K562 (cell line): ENCODE data around the gene STX1B. TPM values are rescaled to one million over a fixed set of nuclear protein-coding genes. Genes with fewer than 3 reads are reported as not detected.
A peak's percentile ranks its signal among the peaks of the same experiment; 100 is the strongest.

Experiments used
- ATAC-seq: fragments of 200-7000 bp; cut with Tn5 transposase; 3 replicates; pipeline ENCODE4 v1.9.1; 2020; ENCODE audit warnings: moderate library complexity
- BruUV-seq: library from RNA; stranded (reverse); fragments of 400-500 nt; replicated peaks from 2 replicates; lab custom pipeline; 2021; lab: Mats Ljungman, UMichigan
- CTCF ChIA-PET: fragments of 300-600 bp; formaldehyde crosslinking; extraction: SDS; loops from one replicate; lab custom pipeline; 2021; ENCODE audit warnings: low intra/inter-chr PET ratio; lab: Yijun Ruan, JAX
- POLR2A ChIA-PET: fragments of 300-600, 350-650 bp; sonication (Branson Sonifier 250); formaldehyde crosslinking; extraction: SDS; loops from one replicate; lab custom pipeline; 2021; ENCODE audit warnings: antibody characterized with exemption, inconsistent platforms; lab: Yijun Ruan, JAX
- DNase-seq, 4 experiments: peaks; one replicate each; pipeline versions ENCODE4 v3.0.0 to v3.0.0-alpha.2; 2011 to 2018; ENCODE audit warnings: low spot score in 3 of 4, mixed read lengths in 3 of 4; ENCODE audit errors: extremely low read depth in 1 of 4
- FAIRE-seq: peaks from 2 replicates; lab custom pipeline; 2011; peaks lifted over from hg19 to GRCh38; lab: Jason Lieb, UNC
- H2AFZ ChIP-seq: 2 replicates; pipeline ENCODE4 v1.6.0; 2011; ENCODE audit warnings: low read depth, low read length, control low read depth, inconsistent platforms
- H3K27ac ChIP-seq: fragments of 200-600 bp; 3 replicates; pipeline ENCODE4 v1.8.0; 2011; ENCODE audit warnings: low read depth, mild to moderate bottlenecking, control low read depth, inconsistent platforms, low read length, moderate library complexity, mixed read lengths; ENCODE audit errors: extremely low read depth
- H3K27me3 ChIP-seq, 2 experiments: fragments of 300-600 bp in 1 of 2; 2 replicates in 1 of 2; 3 replicates in 1 of 2; pipeline versions ENCODE4 v1.6.0 to v1.8.0; 2011; ENCODE audit warnings: inconsistent platforms in 2 of 2, low read length in 2 of 2, mild to moderate bottlenecking in 1 of 2, mixed read lengths in 1 of 2, moderate library complexity in 1 of 2; ENCODE audit not compliant: control insufficient read depth in 2 of 2, insufficient read depth in 2 of 2
- H3K36me3 ChIP-seq: fragments of 300-600 bp; 3 replicates; pipeline ENCODE4 v1.8.0; 2011; ENCODE audit warnings: mild to moderate bottlenecking, low read length, inconsistent platforms; ENCODE audit not compliant: control insufficient read depth, insufficient read depth
- H3K4me1 ChIP-seq, 2 experiments: fragments of 200-600 bp in 1 of 2; replicated peaks in 1 of 2; 2 replicates in 1 of 2; 3 replicates in 1 of 2; pipeline versions ENCODE4 v1.5.1 to v1.8.0; 2011; ENCODE audit warnings: inconsistent platforms in 2 of 2, low read length in 2 of 2, mild to moderate bottlenecking in 1 of 2, mixed read lengths in 1 of 2, moderate library complexity in 1 of 2; ENCODE audit not compliant: control insufficient read depth in 2 of 2, insufficient read depth in 2 of 2
- H3K4me2 ChIP-seq: 2 replicates; pipeline ENCODE4 v1.6.1; 2011; ENCODE audit warnings: low read length, control low read depth, inconsistent platforms, mixed read lengths; ENCODE audit not compliant: insufficient read depth
- H3K4me3 ChIP-seq: fragments of 200-600 bp; sonication (generic), shearing (Covaris generic); 2 replicates; pipeline ENCODE4 v1.5.1; 2016; ENCODE audit warnings: control low read depth, inconsistent platforms
- H3K79me2 ChIP-seq: fragments of 200-600 bp; 3 replicates; pipeline ENCODE4 v1.8.0; 2011; ENCODE audit warnings: low read length, inconsistent platforms; ENCODE audit not compliant: control insufficient read depth, insufficient read depth
- H3K9ac ChIP-seq, 2 experiments: 2 replicates each; pipeline versions ENCODE4 v1.6.0 to v1.6.1; 2011; ENCODE audit warnings: low read depth in 2 of 2, low read length in 2 of 2, control low read depth in 1 of 2, inconsistent platforms in 1 of 2, mild to moderate bottlenecking in 1 of 2, mixed read lengths in 1 of 2; ENCODE audit not compliant: insufficient read depth in 1 of 2
- H3K9me1 ChIP-seq: one replicate; pipeline ENCODE4 v1.6.0; 2011; ENCODE audit warnings: inconsistent platforms, mild to moderate bottlenecking, low read length, moderate library complexity; ENCODE audit not compliant: control insufficient read depth, insufficient read depth
- H3K9me3 ChIP-seq: replicated peaks from 2 replicates; pipeline ENCODE4 v1.5.1; 2011; ENCODE audit warnings: low read depth, low read length, inconsistent platforms; ENCODE audit not compliant: control insufficient read depth, insufficient read depth
- H4K20me1 ChIP-seq: replicated peaks from 2 replicates; pipeline ENCODE4 v1.6.1; 2011; ENCODE audit warnings: low read length, inconsistent platforms, mixed read lengths; ENCODE audit not compliant: control insufficient read depth, insufficient read depth
- HIVEP1 ChIP-seq: fragments of 250-450 bp; sonication (Bioruptor Pico); IDR thresholded peaks from 2 replicates; pipeline ENCODE4 v1.4.0; 2020; ENCODE audit warnings: mild to moderate bottlenecking
- SUPT5H ChIP-seq: fragments of 450-650 bp; IDR thresholded peaks from 2 replicates; pipeline ENCODE4 v1.6.1; 2016
- TBL1XR1 ChIP-seq, 2 experiments: IDR thresholded peaks; 2 replicates each; pipeline ENCODE4 v1.6.1; 2012; ENCODE audit warnings: improper control_type of control experiment in 2 of 2, low read length in 2 of 2, mild to moderate bottlenecking in 1 of 2
- WGBS: fragments of 100-300 bp; shearing (Covaris generic); methylation state at CpG from one replicate; pipeline ENCODE4 v1.1.6; 2016; ENCODE audit warnings: low coverage, mixed read lengths; ENCODE audit not compliant: insufficient coverage; ENCODE audit errors: missing lambda C conversion rate; 5-methylcytosine and 5-hydroxymethylcytosine counted together
- in situ Hi-C: fragments of 300-500 bp; cut with MboI; formaldehyde crosslinking; loops from 4 replicates; pipeline ENCODE4 v1.15.0; 2018; ENCODE audit warnings: inconsistent platforms, mixed read lengths
- intact Hi-C: fragments of 100-400 bp; cut with micrococcal nuclease; formaldehyde crosslinking; loops from 2 replicates; pipeline ENCODE4 v1.14.2; 2022
- polyA plus RNA-seq, 8 experiments: library from polyadenylated mRNA; depleted of rRNA in 4 of 8; stranded (reverse) in 5 of 8; unstranded in 3 of 8; fragments of >200 nt; fragmentation: Nextera tagmentation in 2 of 8; fragmentation: Illumina TruSeq in 1 of 8; extraction: Ambion mirVana in 2 of 8; extraction: Trizol in 1 of 8; gene quantifications; 2 replicates each; pipeline versions ENCODE4 v1.2.1 to v1.2.3, GENCODE V29; 2011 to 2014; ENCODE audit warnings: inconsistent platforms in 1 of 8, missing spikeins in 1 of 8
- total RNA-seq, 7 experiments: library from RNA; depleted of rRNA in 6 of 7; stranded (reverse); fragments of >200 nt in 6 of 7; fragmentation: Illumina TruSeq in 2 of 7; extraction: Trizol in 2 of 7; gene quantifications; 2 replicates each; pipeline versions ENCODE4 v1.2.1 to v1.2.3, GENCODE V29; 2011 to 2021; ENCODE audit warnings: low replicate concordance in 1 of 7
- TF ChIP-seq, protein P1 (sequence below): sonication (generic); formaldehyde crosslinking; IDR thresholded peaks from 2 replicates; pipeline ENCODE4 v1.8.0; 2022; ENCODE audit warnings: missing genetic modification reagents, mild to moderate bottlenecking, moderate library complexity, borderline replicate concordance

The STX1B gene
- total and polyA plus RNA-seq, 9 of the 15 experiments (the other 6 are each of a cell fraction or from before 2014, with no cell fraction given) = 0.07 to 2.5 (median 0.86) TPM

GRCh38 chr16:30982548-30983288, 27.7 kb downstream of the STX1B start:
- peak overlapping the region in 1 of 2 experiments; percentile 66; a peak in 1 of 4 replicates for H3K9ac ChIP-seq
- WGBS = 62% methylated on average over 17 of the region's 17 CpGs
- DNase-seq = no peak
- POLR2A ChIA-PET = interaction anchor here (0.6 to 5.7 kb wide), 11 partner anchors 9 to 351 kb away, joined by 3 to 32 read pairs (median 4); partner anchors contain the start of genes FUS, ZNF646 and ZNF668
- FAIRE-seq = no peak
- intact Hi-C loops = loop anchor here (10.0 kb wide), 2 partner anchors 162 to 312 kb away; no protein-coding TSS in a partner anchor
- CTCF ChIA-PET = interaction anchor here (0.6 kb wide), 1 partner anchor 391 kb away, joined by 3 read pairs; no protein-coding TSS in a partner anchor
- no peak for ATAC-seq
- no peaks in the 10 kb centered on the region; the same call in none of the 2 replicates for H4K20me1 ChIP-seq
- no peak overlapping the region for H2AFZ ChIP-seq
- H3K27ac ChIP-seq = no peak overlapping the region
- no TSS peak for BruUV-seq
- no peak overlapping the region for H3K4me2 ChIP-seq
- H3K27me3 ChIP-seq = no peaks in the 10 kb centered on the region
- H3K4me1 ChIP-seq = peaks cover 7 to 60% of the 10 kb centered on the region in 2 experiments; a peak in 4 of 5 replicates
- H3K9me3 ChIP-seq = no peaks in the 10 kb centered on the region
- TF ChIP-seq SUPT5H = 0 out of 2 replicates have a peak, but pooled peaks have one; percentile 11
- TF ChIP-seq HIVEP1 (CRISPR knock-in tag) = no peak
- TF ChIP-seq, all 486 proteins: peak for 1
- Histone ChIP-seq H3K4me3 (no peak overlapping the region), H3K79me2 (peaks cover 15% of the 10 kb centered on the region), H3K36me3 (peaks cover 79% of the 10 kb centered on the region; the same call in 2 of the 3 replicates), H3K9me1 (peaks cover 2% of the 10 kb centered on the region)
- in situ Hi-C loops = loop anchor here (10.0 to 25.0 kb wide), 2 partner anchors 312 to 455 kb away; partner anchors contain the start of genes COX6A2 and ZNF843

DNA sequence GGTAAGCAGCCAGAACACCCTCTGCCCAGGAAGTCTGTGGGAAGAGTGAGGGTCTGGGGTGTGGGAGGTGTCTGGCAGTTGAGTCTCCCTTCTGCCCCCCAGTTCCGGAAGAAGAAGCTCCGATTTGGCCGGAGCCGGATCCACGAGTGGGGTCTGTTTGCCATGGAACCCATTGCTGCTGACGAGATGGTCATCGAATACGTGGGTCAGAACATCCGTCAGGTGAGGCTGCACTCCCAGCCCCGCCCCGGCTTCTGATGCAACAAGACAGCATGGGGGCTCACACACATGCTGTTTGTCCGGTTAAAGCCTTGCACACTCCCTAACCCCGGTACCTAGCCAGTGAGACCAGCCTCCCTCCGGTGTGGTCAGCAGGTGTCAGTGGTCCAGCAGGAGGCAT, 29.5 kb downstream of the STX1B start:
- in situ Hi-C loops = loop anchor here (10.0 to 25.0 kb wide), 2 partner anchors 314 to 456 kb away; partner anchors contain the start of genes COX6A2 and ZNF843
- TF ChIP-seq, protein P1, sequence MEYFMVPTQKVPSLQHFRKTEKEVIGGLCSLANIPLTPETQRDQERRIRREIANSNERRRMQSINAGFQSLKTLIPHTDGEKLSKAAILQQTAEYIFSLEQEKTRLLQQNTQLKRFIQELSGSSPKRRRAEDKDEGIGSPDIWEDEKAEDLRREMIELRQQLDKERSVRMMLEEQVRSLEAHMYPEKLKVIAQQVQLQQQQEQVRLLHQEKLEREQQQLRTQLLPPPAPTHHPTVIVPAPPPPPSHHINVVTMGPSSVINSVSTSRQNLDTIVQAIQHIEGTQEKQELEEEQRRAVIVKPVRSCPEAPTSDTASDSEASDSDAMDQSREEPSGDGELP (CRISPR knock-in tag) = no peak
- TF ChIP-seq TBL1XR1 (IDR thresholded peaks at IDR 0.05; ENCODE audit: low read length in 2 of 2) = no peak

More for the DNA sequence above, 29.5 kb downstream of the STX1B start:
- no peak overlapping the region for H3K4me3 ChIP-seq
- H3K79me2 ChIP-seq = peaks cover 13% of the 10 kb centered on the region
- H3K4me1 ChIP-seq = peaks cover 5 to 51% of the 10 kb centered on the region in 2 experiments; a peak in 4 of 5 replicates
- no peak for FAIRE-seq
- CTCF ChIA-PET = interaction anchor here (0.6 kb wide), 1 partner anchor 65 kb away, joined by 9 read pairs; no protein-coding TSS in a partner anchor
- no peaks in the 10 kb centered on the region; the same call in none of the 2 replicates for H4K20me1 ChIP-seq
- intact Hi-C loops = loop anchor here (10.0 kb wide), 2 partner anchors 164 to 314 kb away; no protein-coding TSS in a partner anchor
- H3K9ac ChIP-seq = no peak overlapping the region
- H3K9me1 ChIP-seq = peaks cover 2% of the 10 kb centered on the region
- H3K9me3 ChIP-seq = no peaks in the 10 kb centered on the region
- no peak overlapping the region for H3K4me2 ChIP-seq
- peaks cover 82% of the 10 kb centered on the region; the same call in 2 of the 3 replicates for H3K36me3 ChIP-seq
- WGBS = 92% methylated on average over 12 of the region's 14 CpGs
- BruUV-seq = no TSS peak
- no peak for ATAC-seq
- H3K27me3 ChIP-seq = no peaks in the 10 kb centered on the region
- POLR2A ChIA-PET = interaction anchor here (5.7 kb wide), 1 partner anchor 12 kb away, joined by 32 read pairs; no protein-coding TSS in a partner anchor
- H2AFZ ChIP-seq = no peak overlapping the region
- no peak for DNase-seq
- no peak overlapping the region for H3K27ac ChIP-seq
